ENCODE results near the gene UPF1.
"Not testable (repeated sequence)": the region's sequence is repeated elsewhere in the genome, so short reads cannot be mapped to it uniquely, and the experiment has no call there.

UPF1 gene

GRCh38 chr19:18898081-18898606, 66.4 kb downstream of the UPF1 start:
- DNase-seq (ENCODE audit: low read depth), result no peak
- no peak overlapping the region for H3K4me3 ChIP-seq (ENCODE audit: control insufficient read depth, low read depth, low read length)
- no peak for TF ChIP-seq CTCF (IDR thresholded peaks at IDR 0.05; ENCODE audit: control insufficient read depth, insufficient read depth, low read depth, low read length, missing control alignments)

- no peak for TF ChIP-seq CTCF (IDR thresholded peaks at IDR 0.05; ENCODE audit: control insufficient read depth, insufficient read depth, low read depth, low read length, missing control alignments)
- no peak for DNase-seq (ENCODE audit: low read depth)
- H3K4me3 ChIP-seq (ENCODE audit: control insufficient read depth, low read depth, low read length), result no peak overlapping the region
Measured at GRCh38 chr19:18898607-18899408, 67.0 kb downstream of the UPF1 start.

- no peak for DNase-seq (ENCODE audit: low read depth)
- H3K4me3 ChIP-seq (ENCODE audit: control insufficient read depth, low read depth, low read length), result no peak overlapping the region
- TF ChIP-seq CTCF (IDR thresholded peaks at IDR 0.05; ENCODE audit: control insufficient read depth, insufficient read depth, low read depth, low read length, missing control alignments), result no peak
Measured at GRCh38 chr19:18899624-18900560, 68.1 kb downstream of the UPF1 start.

GRCh38 chr19:18900700-18901481, 69.1 kb downstream of the UPF1 start:
- no peak overlapping the region for H3K4me3 ChIP-seq (ENCODE audit: control insufficient read depth, low read depth, low read length)
- DNase-seq (ENCODE audit: low read depth), result no peak
- TF ChIP-seq CTCF (IDR thresholded peaks at IDR 0.05; ENCODE audit: control insufficient read depth, insufficient read depth, low read depth, low read length, missing control alignments), result no peak

GRCh38 chr19:18901491-18901890, 69.7 kb downstream of the UPF1 start:
- DNase-seq (ENCODE audit: low read depth), result no peak
- no peak for TF ChIP-seq CTCF (IDR thresholded peaks at IDR 0.05; ENCODE audit: control insufficient read depth, insufficient read depth, low read depth, low read length, missing control alignments)
- H3K4me3 ChIP-seq (ENCODE audit: control insufficient read depth, low read depth, low read length), result no peak overlapping the region

- not testable (repeated sequence) for H3K4me3 ChIP-seq (ENCODE audit: control insufficient read depth, low read depth, low read length); DNase-seq (ENCODE audit: low read depth)
Measured at GRCh38 chr19:18902519-18902918, 70.8 kb downstream of the UPF1 start.

Measured in AG09309 (cell line).